Fibroblast of lung (primary cell): ENCODE measurements around the gene P2RY8.
"Not testable (repeated sequence)": the region's sequence is repeated elsewhere in the genome, so short reads cannot be mapped to it uniquely, and the experiment has no call there.

ENCODE experiments used
- EZH2 ChIP-seq: IDR thresholded peaks from 2 replicates; pipeline ENCODE4 v1.5.1; 2012; ENCODE audit warnings: low read length, control low read depth, mild to moderate bottlenecking; ENCODE audit errors: missing control alignments
- TF ChIP-seq, protein P1 (sequence below), 2 donors: IDR thresholded peaks in 1 of 2; conservative IDR thresholded peaks in 1 of 2; 1 replicate in 1 of 2; 2 replicates in 1 of 2; pipeline ENCODE4 v1.5.1; 2011 to 2012; ENCODE audit warnings: low read length in 2 of 2, control low read depth in 1 of 2, inconsistent platforms in 1 of 2, low read depth in 1 of 2, mild to moderate bottlenecking in 1 of 2

DNA sequence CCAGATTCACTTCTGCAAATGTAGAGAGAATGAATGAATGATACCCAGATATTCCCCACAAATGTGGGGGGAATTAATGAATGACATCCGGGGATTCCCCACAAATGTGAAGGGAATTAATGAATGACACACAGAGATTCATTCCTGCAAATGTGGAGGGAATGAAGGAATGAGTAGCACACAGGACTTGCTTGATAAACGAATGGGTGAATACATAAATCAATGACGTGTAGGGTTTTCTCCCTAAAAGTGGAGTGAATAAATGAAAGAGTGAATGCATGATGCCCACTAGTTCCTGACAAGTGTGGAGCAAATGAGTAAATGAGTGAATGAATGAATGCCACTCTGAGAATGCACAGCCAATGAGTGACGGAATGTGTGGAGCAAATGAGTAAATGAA, 45.7 kb downstream of the P2RY8 start:
- TF ChIP-seq, protein P1, sequence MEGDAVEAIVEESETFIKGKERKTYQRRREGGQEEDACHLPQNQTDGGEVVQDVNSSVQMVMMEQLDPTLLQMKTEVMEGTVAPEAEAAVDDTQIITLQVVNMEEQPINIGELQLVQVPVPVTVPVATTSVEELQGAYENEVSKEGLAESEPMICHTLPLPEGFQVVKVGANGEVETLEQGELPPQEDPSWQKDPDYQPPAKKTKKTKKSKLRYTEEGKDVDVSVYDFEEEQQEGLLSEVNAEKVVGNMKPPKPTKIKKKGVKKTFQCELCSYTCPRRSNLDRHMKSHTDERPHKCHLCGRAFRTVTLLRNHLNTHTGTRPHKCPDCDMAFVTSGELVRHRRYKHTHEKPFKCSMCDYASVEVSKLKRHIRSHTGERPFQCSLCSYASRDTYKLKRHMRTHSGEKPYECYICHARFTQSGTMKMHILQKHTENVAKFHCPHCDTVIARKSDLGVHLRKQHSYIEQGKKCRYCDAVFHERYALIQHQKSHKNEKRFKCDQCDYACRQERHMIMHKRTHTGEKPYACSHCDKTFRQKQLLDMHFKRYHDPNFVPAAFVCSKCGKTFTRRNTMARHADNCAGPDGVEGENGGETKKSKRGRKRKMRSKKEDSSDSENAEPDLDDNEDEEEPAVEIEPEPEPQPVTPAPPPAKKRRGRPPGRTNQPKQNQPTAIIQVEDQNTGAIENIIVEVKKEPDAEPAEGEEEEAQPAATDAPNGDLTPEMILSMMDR (conservative IDR thresholded peaks at IDR 0.05 in 1 of 2, IDR thresholded peaks at IDR 0.05 in 1 of 2; ENCODE audit: low read depth in 1 of 2, low read length in 2 of 2), result not testable (repeated sequence)
- TF ChIP-seq EZH2, result not testable (repeated sequence)
